Right renal pelvis (tissue), 4 donors: Measurements from ENCODE around the gene PRMT5. TPM values are rescaled to one million over a fixed set of nuclear protein-coding genes. Genes with fewer than 3 reads are reported as not detected.
"Not testable (repeated sequence)": the region's sequence is repeated elsewhere in the genome, so short reads cannot be mapped to it uniquely, and the experiment has no call there.

ENCODE experiments used
- DNase-seq, 4 donors: peaks; one replicate each; pipeline ENCODE4 v3.0.0-alpha.2; 2013; ENCODE audit warnings: low read depth in 4 of 4, low spot score in 3 of 4, missing footprints in 1 of 4
- polyA plus RNA-seq, 4 donors: library from polyadenylated mRNA; unstranded; fragments of 120-200 nt; gene quantifications; one replicate each; pipeline ENCODE4 v1.2.1, GENCODE V29; 2013; ENCODE audit not compliant: insufficient read length in 4 of 4

PRMT5 gene
- 100 to 1,000 TPM; 134 to 151 (median 144) TPM for polyA plus RNA-seq

- DNase-seq: peak; percentile 99 to 100 (median 99)
These were observed at the start of gene PRMT5 for GRCh38 chr14:22929104-22929960. Gene PRMT5, minus strand, starts transcription at chr14:22929376. Its CDS starts 15 bp downstream, at chr14:22929361.

GRCh38 chr14:22978487-22978837 lies 49.3 kb upstream of the PRMT5 start:
- DNase-seq: no peak

GRCh38 chr14:22977684-22978486 lies 48.7 kb upstream of the PRMT5 start:
- no peak for DNase-seq

- DNase-seq: no peak
These were observed 48.2 kb upstream of the PRMT5 start for GRCh38 chr14:22977434-22977683.

- DNase-seq: no peak
These were observed 47.7 kb upstream of the PRMT5 start for GRCh38 chr14:22976620-22977433.

GRCh38 chr14:22974530-22975313 lies 45.5 kb upstream of the PRMT5 start:
- no peak for DNase-seq

GRCh38 chr14:22973217-22974032 lies 44.2 kb upstream of the PRMT5 start:
- DNase-seq: no peak

- no peak for DNase-seq
These were observed 43.2 kb upstream of the PRMT5 start for GRCh38 chr14:22972313-22972930.

- DNase-seq: no peak
These were observed 42.0 kb upstream of the PRMT5 start for GRCh38 chr14:22971152-22971551.

GRCh38 chr14:22966783-22967269 lies 37.6 kb upstream of the PRMT5 start:
- no peak for DNase-seq

GRCh38 chr14:22965916-22966782 lies 37.0 kb upstream of the PRMT5 start:
- not testable (repeated sequence) for DNase-seq

GRCh38 chr14:22962061-22962676 lies 33.0 kb upstream of the PRMT5 start:
- DNase-seq: no peak

GRCh38 chr14:22955702-22956569 lies 26.8 kb upstream of the PRMT5 start:
- DNase-seq: no peak

GRCh38 chr14:22952418-22952817 lies 23.2 kb upstream of the PRMT5 start:
- no peak for DNase-seq

- not testable (repeated sequence) for DNase-seq
These were observed 22.6 kb upstream of the PRMT5 start for GRCh38 chr14:22951795-22952194.

GRCh38 chr14:22945642-22946041 lies 16.5 kb upstream of the PRMT5 start:
- DNase-seq: no peak
